Choroid plexus epithelial cell (primary cell): ENCODE results near the gene SLC8A1.

Experiments used
- DNase-seq: peaks from one replicate; pipeline ENCODE4 v3.0.0-alpha.2; 2010; ENCODE audit warnings: low read depth
- H3K4me3 ChIP-seq: 2 replicates; pipeline ENCODE4 v1.5.1; 2011; ENCODE audit warnings: low read depth, mild to moderate bottlenecking, control low read depth, low read length, moderate library complexity
- CTCF ChIP-seq: conservative IDR thresholded peaks from 2 replicates; pipeline ENCODE4 v1.5.1; 2011; ENCODE audit warnings: low read depth, mild to moderate bottlenecking, control low read depth, inconsistent platforms, low read length, moderate library complexity

SLC8A1 gene

GRCh38 chr2:40458271-40458794 is 6.4 kb upstream of the SLC8A1 start:
- TF ChIP-seq CTCF: no peak
- DNase-seq: no peak

GRCh38 chr2:40457837-40458236 is 5.9 kb upstream of the SLC8A1 start:
- DNase-seq: no peak
- no peak overlapping the region for H3K4me3 ChIP-seq
- no peak for TF ChIP-seq CTCF

More at GRCh38 chr2:40458271-40458794, 6.4 kb upstream of the SLC8A1 start:
- H3K4me3 ChIP-seq: no peak overlapping the region

GRCh38 chr2:40457366-40457765 is 5.5 kb upstream of the SLC8A1 start:
- no peak overlapping the region for H3K4me3 ChIP-seq
- DNase-seq: no peak
- no peak for TF ChIP-seq CTCF

GRCh38 chr2:40456926-40457325 is 5.0 kb upstream of the SLC8A1 start:
- DNase-seq: no peak
- no peak overlapping the region for H3K4me3 ChIP-seq
- TF ChIP-seq CTCF: no peak

- TF ChIP-seq CTCF: no peak
- no peak for DNase-seq
- H3K4me3 ChIP-seq: no peak overlapping the region
These were observed 3.8 kb upstream of the SLC8A1 start for GRCh38 chr2:40455661-40456060.

GRCh38 chr2:40454321-40454720 is 2.4 kb upstream of the SLC8A1 start:
- no peak for TF ChIP-seq CTCF
- no peak for DNase-seq
- H3K4me3 ChIP-seq: no peak overlapping the region

GRCh38 chr2:40452786-40453185 is 896 bp upstream of the SLC8A1 start:
- no peak for TF ChIP-seq CTCF
- no peak for DNase-seq
- no peak overlapping the region for H3K4me3 ChIP-seq
